ENCODE data around the gene USF3. TPM values are rescaled to one million over a fixed set of nuclear protein-coding genes. Genes with fewer than 3 reads are reported as not detected.

Gene USF3
- polyA plus RNA-seq, 2 of the 4 experiments (the other 2 are of a cell fraction): 1.9 to 11.3 TPM

- no peak for DNase-seq (ENCODE audit: low read depth in 1 of 2, low spot score in 1 of 2)
- Histone ChIP-seq H3K4me1 (no peaks in the 10 kb centered on the region), H3K4me2 (no peak overlapping the region), H3K4me3 (no peak overlapping the region), H3K27ac (no peak overlapping the region), H3K9me3 (no peaks in the 10 kb centered on the region)
- POLR2A ChIA-PET: no interaction called here
- TF ChIP-seq, protein P1, sequence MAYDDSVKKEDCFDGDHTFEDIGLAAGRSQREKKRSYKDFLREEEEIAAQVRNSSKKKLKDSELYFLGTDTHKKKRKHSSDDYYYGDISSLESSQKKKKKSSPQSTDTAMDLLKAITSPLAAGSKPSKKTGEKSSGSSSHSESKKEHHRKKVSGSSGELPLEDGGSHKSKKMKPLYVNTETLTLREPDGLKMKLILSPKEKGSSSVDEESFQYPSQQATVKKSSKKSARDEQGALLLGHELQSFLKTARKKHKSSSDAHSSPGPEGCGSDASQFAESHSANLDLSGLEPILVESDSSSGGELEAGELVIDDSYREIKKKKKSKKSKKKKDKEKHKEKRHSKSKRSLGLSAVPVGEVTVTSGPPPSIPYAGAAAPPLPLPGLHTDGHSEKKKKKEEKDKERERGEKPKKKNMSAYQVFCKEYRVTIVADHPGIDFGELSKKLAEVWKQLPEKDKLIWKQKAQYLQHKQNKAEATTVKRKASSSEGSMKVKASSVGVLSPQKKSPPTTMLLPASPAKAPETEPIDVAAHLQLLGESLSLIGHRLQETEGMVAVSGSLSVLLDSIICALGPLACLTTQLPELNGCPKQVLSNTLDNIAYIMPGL (CRISPR knock-in tag; IDR thresholded peaks at IDR 0.05; ENCODE audit: borderline replicate concordance): no peak
- TF ChIP-seq PHF8 (IDR thresholded peaks at IDR 0.05; ENCODE audit: borderline replicate concordance, low read depth) (no peak), JUNB (IDR thresholded peaks at IDR 0.05) (no peak), HOXA7 (CRISPR knock-in tag; IDR thresholded peaks at IDR 0.05) (no peak), HEYL (CRISPR knock-in tag; IDR thresholded peaks at IDR 0.05) (no peak), MAX (IDR thresholded peaks at IDR 0.05) (no peak), ZFP36 (IDR thresholded peaks at IDR 0.05; ENCODE audit: borderline replicate concordance, partially characterized antibody) (no peak), POLR2A (IDR thresholded peaks at IDR 0.05; ENCODE audit: low read length) (no peak), CBX8 (IDR thresholded peaks at IDR 0.05) (no peak), RAD21 (conservative IDR thresholded peaks at IDR 0.05 in 1 of 2, IDR thresholded peaks at IDR 0.05 in 1 of 2) (no peak), FOSL2 (IDR thresholded peaks at IDR 0.05) (no peak), FOSL2 (CRISPR knock-in tag; IDR thresholded peaks at IDR 0.05) (no peak), CHD2 (IDR thresholded peaks at IDR 0.05; ENCODE audit: low read length, partially characterized antibody) (no peak), NPAS2 (CRISPR knock-in tag; IDR thresholded peaks at IDR 0.05; ENCODE audit: borderline replicate concordance) (no peak), MYC (IDR thresholded peaks at IDR 0.05; ENCODE audit: borderline replicate concordance, low read length) (no peak), NR3C1 (IDR thresholded peaks at IDR 0.05) (no peak), EHF (CRISPR knock-in tag; IDR thresholded peaks at IDR 0.05) (no peak)
- TF ChIP-seq, protein P2, sequence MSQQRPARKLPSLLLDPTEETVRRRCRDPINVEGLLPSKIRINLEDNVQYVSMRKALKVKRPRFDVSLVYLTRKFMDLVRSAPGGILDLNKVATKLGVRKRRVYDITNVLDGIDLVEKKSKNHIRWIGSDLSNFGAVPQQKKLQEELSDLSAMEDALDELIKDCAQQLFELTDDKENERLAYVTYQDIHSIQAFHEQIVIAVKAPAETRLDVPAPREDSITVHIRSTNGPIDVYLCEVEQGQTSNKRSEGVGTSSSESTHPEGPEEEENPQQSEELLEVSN (IDR thresholded peaks at IDR 0.05; ENCODE audit: borderline replicate concordance, low read depth): no peak
- no peak for ATAC-seq
- WGBS (ENCODE audit: missing lambda C conversion rate): 80% methylated on average over 2 of the region's 2 CpGs
- CTCF ChIA-PET: interaction anchor here (1.2 to 1.7 kb wide), 2 partner anchors 14 to 16 kb away, joined by 4 to 10 read pairs; no protein-coding TSS in a partner anchor
- no peak for FAIRE-seq
These were observed 23.3 kb upstream of the USF3 start for GRCh38 chr3:113719758-113720157.

DNA sequence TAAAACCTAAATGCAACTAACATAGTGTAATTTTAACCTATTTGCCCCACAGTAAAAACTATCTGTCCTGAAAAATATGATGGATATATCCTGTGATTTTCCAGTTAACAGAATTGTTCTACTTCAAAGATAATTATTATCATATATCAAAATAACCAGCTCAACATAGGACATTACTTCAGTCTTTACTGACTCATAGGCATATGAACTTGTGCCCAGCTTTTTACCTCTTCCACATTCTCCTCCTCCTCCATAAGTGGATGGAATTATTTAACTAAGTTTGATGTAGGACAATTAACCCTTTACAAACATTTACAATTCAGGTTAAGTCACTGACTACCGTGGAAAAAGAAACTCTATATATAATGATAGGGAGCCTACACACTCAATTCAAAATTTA lies 22.9 kb upstream of the USF3 start:
- H3K4me1 ChIP-seq: no peaks in the 10 kb centered on the region
- CTCF ChIA-PET: interaction anchor here (1.3 kb wide), 1 partner anchor 28 kb away, joined by 4 read pairs; no protein-coding TSS in a partner anchor
- WGBS (ENCODE audit: missing lambda C conversion rate): 92% methylated on average over 1 of the region's 1 CpG
- H3K4me2 ChIP-seq: no peak overlapping the region
- POLR2A ChIA-PET: no interaction called here
- ATAC-seq (no peak), FAIRE-seq (no peak), DNase-seq (ENCODE audit: low read depth in 1 of 2, low spot score in 1 of 2) (no peak)
- no peak overlapping the region for H3K27ac ChIP-seq
- no peak overlapping the region for H3K4me3 ChIP-seq
- TF ChIP-seq USF2 (IDR thresholded peaks at IDR 0.05) (no peak), MAZ (IDR thresholded peaks at IDR 0.05; ENCODE audit: borderline replicate concordance, low read depth, low read length) (no peak), MAFK (IDR thresholded peaks at IDR 0.05; ENCODE audit: partially characterized antibody) (no peak), BHLHE40 (IDR thresholded peaks at IDR 0.05; ENCODE audit: low read depth, low read length) (no peak), MAX (IDR thresholded peaks at IDR 0.05) (no peak), BCL3 (IDR thresholded peaks at IDR 0.05) (no peak), POLR2AphosphoS2 (conservative IDR thresholded peaks at IDR 0.05; ENCODE audit: low read length) (no peak), EP300 (IDR thresholded peaks at IDR 0.05) (no peak), RAD21 (conservative IDR thresholded peaks at IDR 0.05 in 1 of 2, IDR thresholded peaks at IDR 0.05 in 1 of 2) (no peak), SMC3 (IDR thresholded peaks at IDR 0.05) (no peak), HOXB13 (CRISPR knock-in tag; IDR thresholded peaks at IDR 0.05; ENCODE audit: low read depth) (no peak), ESRRA (IDR thresholded peaks at IDR 0.05; ENCODE audit: borderline replicate concordance, low read length) (no peak), CBX8 (IDR thresholded peaks at IDR 0.05) (no peak), JUNB (IDR thresholded peaks at IDR 0.05) (no peak), TFCP2L1 (CRISPR knock-in tag; IDR thresholded peaks at IDR 0.05) (no peak), EHF (CRISPR knock-in tag; IDR thresholded peaks at IDR 0.05) (no peak)
- TF ChIP-seq, protein P3, sequence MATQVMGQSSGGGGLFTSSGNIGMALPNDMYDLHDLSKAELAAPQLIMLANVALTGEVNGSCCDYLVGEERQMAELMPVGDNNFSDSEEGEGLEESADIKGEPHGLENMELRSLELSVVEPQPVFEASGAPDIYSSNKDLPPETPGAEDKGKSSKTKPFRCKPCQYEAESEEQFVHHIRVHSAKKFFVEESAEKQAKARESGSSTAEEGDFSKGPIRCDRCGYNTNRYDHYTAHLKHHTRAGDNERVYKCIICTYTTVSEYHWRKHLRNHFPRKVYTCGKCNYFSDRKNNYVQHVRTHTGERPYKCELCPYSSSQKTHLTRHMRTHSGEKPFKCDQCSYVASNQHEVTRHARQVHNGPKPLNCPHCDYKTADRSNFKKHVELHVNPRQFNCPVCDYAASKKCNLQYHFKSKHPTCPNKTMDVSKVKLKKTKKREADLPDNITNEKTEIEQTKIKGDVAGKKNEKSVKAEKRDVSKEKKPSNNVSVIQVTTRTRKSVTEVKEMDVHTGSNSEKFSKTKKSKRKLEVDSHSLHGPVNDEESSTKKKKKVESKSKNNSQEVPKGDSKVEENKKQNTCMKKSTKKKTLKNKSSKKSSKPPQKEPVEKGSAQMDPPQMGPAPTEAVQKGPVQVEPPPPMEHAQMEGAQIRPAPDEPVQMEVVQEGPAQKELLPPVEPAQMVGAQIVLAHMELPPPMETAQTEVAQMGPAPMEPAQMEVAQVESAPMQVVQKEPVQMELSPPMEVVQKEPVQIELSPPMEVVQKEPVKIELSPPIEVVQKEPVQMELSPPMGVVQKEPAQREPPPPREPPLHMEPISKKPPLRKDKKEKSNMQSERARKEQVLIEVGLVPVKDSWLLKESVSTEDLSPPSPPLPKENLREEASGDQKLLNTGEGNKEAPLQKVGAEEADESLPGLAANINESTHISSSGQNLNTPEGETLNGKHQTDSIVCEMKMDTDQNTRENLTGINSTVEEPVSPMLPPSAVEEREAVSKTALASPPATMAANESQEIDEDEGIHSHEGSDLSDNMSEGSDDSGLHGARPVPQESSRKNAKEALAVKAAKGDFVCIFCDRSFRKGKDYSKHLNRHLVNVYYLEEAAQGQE (IDR thresholded peaks at IDR 0.05): no peak
- H3K9me3 ChIP-seq: no peaks in the 10 kb centered on the region
